Right lobe of liver (tissue), 4 donors: ENCODE results near the gene ALS2.

Experiments used
- CTCF ChIP-seq, 4 donors: fragments of 200-600 bp in 3 of 4; fragments of 450-650 bp in 1 of 4; IDR thresholded peaks; one replicate each; pipeline versions ENCODE4 v1.5.1 to v1.8.0; 2016 to 2022; ENCODE audit warnings: antibody characterized with exemption in 4 of 4, mild to moderate bottlenecking in 2 of 4
- POLR2A ChIP-seq: fragments of 450-650 bp; IDR thresholded peaks from one replicate; pipeline ENCODE4 v1.6.1; 2017; ENCODE audit warnings: antibody characterized with exemption, mild to moderate bottlenecking
- donor health status: DM: no; HTN: no; CAD: no.
- donor health status: DM: no; HTN: no; CAD: no.
- donor health status: DM: no; HTN: yes; CAD: no.

DNA sequence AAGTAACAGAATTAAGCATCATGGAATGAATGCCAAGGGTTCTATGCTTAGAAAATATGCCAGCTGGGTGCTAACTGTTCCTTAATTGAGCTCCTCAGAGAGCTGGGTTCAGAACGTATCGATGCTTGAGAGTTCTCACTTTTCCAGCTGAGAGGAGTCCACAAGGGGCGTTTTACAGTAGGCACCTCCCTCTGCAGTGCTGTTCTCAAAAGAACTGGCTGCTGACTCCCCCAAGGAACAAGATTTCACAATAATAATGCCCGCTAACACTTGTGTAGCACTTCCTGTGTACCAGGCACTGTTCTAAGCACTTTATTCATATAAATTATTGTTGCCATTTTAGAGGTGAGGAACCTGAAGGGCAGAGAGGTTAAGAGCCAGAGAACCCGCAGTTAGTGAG lies 119.4 kb downstream of the ALS2 start:
- no peak for TF ChIP-seq CTCF (IDR thresholded peaks at IDR 0.05)
- no peak for TF ChIP-seq POLR2A
